ENCODE measurements around the gene DSTN.

DNA sequence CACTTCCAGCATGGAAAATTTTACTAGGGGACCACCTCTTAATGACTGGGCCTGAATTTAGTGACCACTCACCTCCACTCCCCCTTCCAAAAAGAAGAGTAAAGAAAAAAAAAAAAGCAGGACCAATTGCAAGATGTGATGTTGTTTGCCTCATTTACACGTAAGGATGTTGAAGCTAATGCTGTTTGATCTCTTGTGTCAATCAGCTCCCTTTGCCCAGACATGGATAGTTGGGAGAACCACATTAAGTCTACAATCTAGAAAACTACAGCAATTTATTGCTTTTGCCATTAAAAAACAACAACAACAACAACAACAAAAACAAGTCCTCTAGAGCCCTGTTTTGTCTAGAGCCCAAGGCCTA is 11.0 kb upstream of the DSTN start:
- TF ChIP-seq, protein P1, sequence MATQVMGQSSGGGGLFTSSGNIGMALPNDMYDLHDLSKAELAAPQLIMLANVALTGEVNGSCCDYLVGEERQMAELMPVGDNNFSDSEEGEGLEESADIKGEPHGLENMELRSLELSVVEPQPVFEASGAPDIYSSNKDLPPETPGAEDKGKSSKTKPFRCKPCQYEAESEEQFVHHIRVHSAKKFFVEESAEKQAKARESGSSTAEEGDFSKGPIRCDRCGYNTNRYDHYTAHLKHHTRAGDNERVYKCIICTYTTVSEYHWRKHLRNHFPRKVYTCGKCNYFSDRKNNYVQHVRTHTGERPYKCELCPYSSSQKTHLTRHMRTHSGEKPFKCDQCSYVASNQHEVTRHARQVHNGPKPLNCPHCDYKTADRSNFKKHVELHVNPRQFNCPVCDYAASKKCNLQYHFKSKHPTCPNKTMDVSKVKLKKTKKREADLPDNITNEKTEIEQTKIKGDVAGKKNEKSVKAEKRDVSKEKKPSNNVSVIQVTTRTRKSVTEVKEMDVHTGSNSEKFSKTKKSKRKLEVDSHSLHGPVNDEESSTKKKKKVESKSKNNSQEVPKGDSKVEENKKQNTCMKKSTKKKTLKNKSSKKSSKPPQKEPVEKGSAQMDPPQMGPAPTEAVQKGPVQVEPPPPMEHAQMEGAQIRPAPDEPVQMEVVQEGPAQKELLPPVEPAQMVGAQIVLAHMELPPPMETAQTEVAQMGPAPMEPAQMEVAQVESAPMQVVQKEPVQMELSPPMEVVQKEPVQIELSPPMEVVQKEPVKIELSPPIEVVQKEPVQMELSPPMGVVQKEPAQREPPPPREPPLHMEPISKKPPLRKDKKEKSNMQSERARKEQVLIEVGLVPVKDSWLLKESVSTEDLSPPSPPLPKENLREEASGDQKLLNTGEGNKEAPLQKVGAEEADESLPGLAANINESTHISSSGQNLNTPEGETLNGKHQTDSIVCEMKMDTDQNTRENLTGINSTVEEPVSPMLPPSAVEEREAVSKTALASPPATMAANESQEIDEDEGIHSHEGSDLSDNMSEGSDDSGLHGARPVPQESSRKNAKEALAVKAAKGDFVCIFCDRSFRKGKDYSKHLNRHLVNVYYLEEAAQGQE (IDR thresholded peaks at IDR 0.05; ENCODE audit: insufficient replicate concordance, low read depth), result no peak
- TF ChIP-seq, protein P2, sequence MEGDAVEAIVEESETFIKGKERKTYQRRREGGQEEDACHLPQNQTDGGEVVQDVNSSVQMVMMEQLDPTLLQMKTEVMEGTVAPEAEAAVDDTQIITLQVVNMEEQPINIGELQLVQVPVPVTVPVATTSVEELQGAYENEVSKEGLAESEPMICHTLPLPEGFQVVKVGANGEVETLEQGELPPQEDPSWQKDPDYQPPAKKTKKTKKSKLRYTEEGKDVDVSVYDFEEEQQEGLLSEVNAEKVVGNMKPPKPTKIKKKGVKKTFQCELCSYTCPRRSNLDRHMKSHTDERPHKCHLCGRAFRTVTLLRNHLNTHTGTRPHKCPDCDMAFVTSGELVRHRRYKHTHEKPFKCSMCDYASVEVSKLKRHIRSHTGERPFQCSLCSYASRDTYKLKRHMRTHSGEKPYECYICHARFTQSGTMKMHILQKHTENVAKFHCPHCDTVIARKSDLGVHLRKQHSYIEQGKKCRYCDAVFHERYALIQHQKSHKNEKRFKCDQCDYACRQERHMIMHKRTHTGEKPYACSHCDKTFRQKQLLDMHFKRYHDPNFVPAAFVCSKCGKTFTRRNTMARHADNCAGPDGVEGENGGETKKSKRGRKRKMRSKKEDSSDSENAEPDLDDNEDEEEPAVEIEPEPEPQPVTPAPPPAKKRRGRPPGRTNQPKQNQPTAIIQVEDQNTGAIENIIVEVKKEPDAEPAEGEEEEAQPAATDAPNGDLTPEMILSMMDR (IDR thresholded peaks at IDR 0.05; ENCODE audit: insufficient read depth, low read length), result no peak
- TF ChIP-seq POLR2AphosphoS5 (IDR thresholded peaks at IDR 0.05; ENCODE audit: low read depth), result no peak
- TF ChIP-seq GABPA (IDR thresholded peaks at IDR 0.05; ENCODE audit: low read depth), result no peak

Measured in HL-60 (cell line).